Spinal cord (tissue), 10 donors: ENCODE data around the gene TP53I13. TPM values are rescaled to one million over a fixed set of nuclear protein-coding genes. Genes with fewer than 3 reads are reported as not detected.

Experiments
- DNase-seq, 6 donors: peaks; one replicate each; pipeline versions ENCODE4 v3.0.0 to v3.0.0-alpha.2; 2013 to 2015; ENCODE audit warnings: low spot score in 6 of 6, low read depth in 4 of 6
- H3K27ac ChIP-seq: one replicate; pipeline ENCODE4 v1.5.1; 2013; ENCODE audit warnings: low read depth, low read length, control low read depth
- H3K27me3 ChIP-seq: one replicate; pipeline ENCODE4 v1.6.1; 2013; ENCODE audit warnings: low read length; ENCODE audit not compliant: control insufficient read depth, insufficient read depth
- H3K36me3 ChIP-seq: one replicate; pipeline ENCODE4 v1.6.1; 2013; ENCODE audit warnings: low read length; ENCODE audit not compliant: control insufficient read depth, insufficient read depth
- H3K4me1 ChIP-seq: one replicate; pipeline ENCODE4 v1.6.1; 2013; ENCODE audit warnings: low read length; ENCODE audit not compliant: control insufficient read depth, insufficient read depth
- H3K4me3 ChIP-seq: one replicate; pipeline ENCODE4 v1.5.1; 2013; ENCODE audit warnings: low read depth, low read length, control low read depth
- H3K9me3 ChIP-seq: one replicate; pipeline ENCODE4 v1.6.1; 2013; ENCODE audit warnings: low read length; ENCODE audit not compliant: control insufficient read depth, insufficient read depth
- WGBS: methylation state at CpG from one replicate; pipeline ENCODE4 v1.1.5; 2013; ENCODE audit warnings: missing lambda C conversion rate; ENCODE audit not compliant: insufficient coverage; 5-methylcytosine and 5-hydroxymethylcytosine counted together
- polyA plus RNA-seq, 2 donors: library from polyadenylated mRNA; unstranded; fragments of 120-200 nt; gene quantifications; one replicate each; pipeline ENCODE4 v1.2.1, GENCODE V29; 2013; ENCODE audit not compliant: insufficient read length in 2 of 2
- total RNA-seq, 2 donors: library from RNA; depleted of rRNA in 1 of 2; stranded (reverse); fragments of 120-200 nt in 1 of 2; fragments of >200 nt in 1 of 2; gene quantifications; one replicate each; pipeline versions ENCODE4 v1.2.3 to v1.2.4, GENCODE V29; 2013 to 2014
- donor health status: healthy.

TP53I13 gene
- total and polyA plus RNA-seq, 4 donors: 12.9 to 37.9 (median 26.8) TPM

GRCh38 chr17:29619251-29619650 lies 50.8 kb downstream of the TP53I13 start:
- Histone ChIP-seq H3K9me3 (no peaks in the 10 kb centered on the region), H3K4me3 (no peak overlapping the region), H3K27ac (no peak overlapping the region), H3K36me3 (peaks cover 7% of the 10 kb centered on the region), H3K27me3 (peaks cover 59% of the 10 kb centered on the region), H3K4me1 (peaks cover 67% of the 10 kb centered on the region)
- DNase-seq: no peak

GRCh38 chr17:29620271-29620670 lies 51.8 kb downstream of the TP53I13 start:
- Histone ChIP-seq H3K4me1 (peaks cover 57% of the 10 kb centered on the region), H3K27me3 (peaks cover 59% of the 10 kb centered on the region), H3K36me3 (no peaks in the 10 kb centered on the region), H3K4me3 (no peak overlapping the region), H3K27ac (no peak overlapping the region), H3K9me3 (no peaks in the 10 kb centered on the region)
- WGBS: 92% methylated on average over 4 of the region's 4 CpGs
- DNase-seq: no peak

- Histone ChIP-seq H3K9me3 (no peaks in the 10 kb centered on the region), H3K27ac (no peak overlapping the region), H3K27me3 (peaks cover 55% of the 10 kb centered on the region), H3K4me1 (peaks cover 50% of the 10 kb centered on the region), H3K4me3 (no peak overlapping the region), H3K36me3 (no peaks in the 10 kb centered on the region)
- 94% methylated on average over 10 of the region's 12 CpGs for WGBS
- DNase-seq: no peak
These were observed 52.4 kb downstream of the TP53I13 start for GRCh38 chr17:29620779-29621500.

- Histone ChIP-seq H3K27me3 (peaks cover 47% of the 10 kb centered on the region), H3K4me1 (peaks cover 42% of the 10 kb centered on the region), H3K36me3 (no peaks in the 10 kb centered on the region), H3K4me3 (peak overlapping the region; percentile 55), H3K27ac (no peak overlapping the region), H3K9me3 (no peaks in the 10 kb centered on the region)
- WGBS: 93% methylated on average over 4 of the region's 8 CpGs
- DNase-seq: no peak
These were observed 53.3 kb downstream of the TP53I13 start for GRCh38 chr17:29621751-29622194.

Other genes with a start within 250 kb of the TP53I13 start
- gene TAOK1, start 178.3 kb upstream of the TP53I13 start, total RNA-seq: 100 to 1,000 TPM in 1 of 2 donors, 10 to 100 TPM in 1; 65.8 to 123 TPM
- 10 to 100 TPM; 38.7 to 72.8 TPM for gene TAOK1, start 178.3 kb upstream of the TP53I13 start, polyA plus RNA-seq
- gene ABHD15, start 1.7 kb upstream of the TP53I13 start, total RNA-seq: 1 to 10 TPM; 2.9 to 4.3 TPM
- 1 to 10 TPM; 2.3 to 3.1 TPM for gene ABHD15, start 1.7 kb upstream of the TP53I13 start, polyA plus RNA-seq
- gene GIT1, start 20.9 kb downstream of the TP53I13 start, total RNA-seq: 10 to 100 TPM; 23.3 to 38.8 TPM
- gene GIT1, start 20.9 kb downstream of the TP53I13 start, polyA plus RNA-seq: 10 to 100 TPM; 86.9 to 90.3 TPM
- 10 to 100 TPM; 10.6 to 23.1 TPM for gene ANKRD13B, start 24.4 kb downstream of the TP53I13 start, total RNA-seq
- gene ANKRD13B, start 24.4 kb downstream of the TP53I13 start, polyA plus RNA-seq: 10 to 100 TPM; 53.6 to 76.2 TPM
- 10 to 100 TPM in 1 of 2 donors, 1 to 10 TPM in 1; 8.0 to 10.9 TPM for gene CORO6, start 54.2 kb downstream of the TP53I13 start, total RNA-seq
- gene CORO6, start 54.2 kb downstream of the TP53I13 start, polyA plus RNA-seq: 10 to 100 TPM; 16.4 to 21.4 TPM